AG08395 (cell line): ENCODE data around the gene TRIP11.
"Not testable (repeated sequence)": the region's sequence is repeated elsewhere in the genome, so short reads cannot be mapped to it uniquely, and the experiment has no call there.

Source experiments
- DNase-seq: peaks from one replicate; pipeline ENCODE4 v3.0.0; 2012; ENCODE audit warnings: mixed read lengths, low spot score

The TRIP11 gene

DNA sequence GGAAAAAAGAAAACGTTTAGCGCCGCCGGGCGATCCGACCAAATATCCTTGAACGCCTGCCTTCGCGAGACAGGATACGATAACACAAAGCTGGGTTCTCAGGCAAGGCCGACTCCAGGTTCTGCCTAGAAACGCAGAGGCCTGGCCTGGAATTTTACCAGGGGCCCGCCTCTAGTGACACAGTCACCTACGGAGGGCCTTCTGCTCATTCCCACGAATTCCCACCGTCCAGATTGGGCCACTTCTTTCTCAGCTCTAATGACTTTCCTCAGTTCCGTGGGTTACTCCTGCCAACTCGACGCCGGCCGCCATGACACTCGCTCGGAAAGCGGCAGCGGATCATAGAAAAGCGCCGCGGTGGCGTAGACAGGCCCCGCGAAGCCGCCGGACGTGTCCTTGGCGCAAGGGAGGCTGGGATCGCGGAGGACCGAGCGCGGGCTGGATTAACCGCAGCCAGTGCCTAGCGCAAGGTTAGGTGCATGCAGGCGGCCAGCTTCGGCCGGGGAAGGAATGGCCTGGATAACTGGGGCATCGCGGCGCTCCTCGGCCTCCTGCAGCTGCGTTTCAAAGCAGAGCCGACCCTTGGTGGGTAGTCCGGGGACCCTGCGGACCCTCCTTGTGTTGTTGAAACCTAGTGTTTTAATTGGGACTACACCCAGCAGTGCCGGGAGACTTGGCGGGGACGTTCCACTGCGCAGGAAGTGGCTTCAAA lies at the start of gene TRIP11:
TRIP11 (minus strand) TSS at position 341 of the 712 bp plus-strand sequence. CDS start 374 bp downstream, outside the sequence.
- peak; percentile 95 for DNase-seq

DNA sequence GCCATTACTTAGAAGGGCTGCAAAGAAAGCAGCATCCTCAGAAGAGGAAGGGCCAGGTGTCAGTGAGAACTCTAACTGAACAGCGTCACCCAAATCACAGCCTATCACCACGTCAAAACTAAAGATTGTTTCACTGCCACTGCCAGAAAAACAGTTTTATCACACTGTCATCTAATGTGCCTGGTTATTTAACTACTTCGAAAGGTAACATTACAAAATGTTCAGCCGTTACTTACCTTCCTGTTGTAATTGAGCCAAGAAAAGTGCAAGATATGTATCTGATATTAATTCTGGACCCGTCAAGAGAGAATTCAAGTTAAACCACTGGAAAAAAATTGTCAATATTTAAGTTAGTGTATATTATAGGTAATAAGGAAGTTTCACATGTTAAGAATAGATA lies 48.6 kb upstream of the TRIP11 start:
- no peak for DNase-seq

- no peak for DNase-seq
Observed at GRCh38 chr14:92074555-92074954, 34.7 kb upstream of the TRIP11 start.

- DNase-seq = no peak
Observed at GRCh38 chr14:92058006-92058917, 18.4 kb upstream of the TRIP11 start.

DNA sequence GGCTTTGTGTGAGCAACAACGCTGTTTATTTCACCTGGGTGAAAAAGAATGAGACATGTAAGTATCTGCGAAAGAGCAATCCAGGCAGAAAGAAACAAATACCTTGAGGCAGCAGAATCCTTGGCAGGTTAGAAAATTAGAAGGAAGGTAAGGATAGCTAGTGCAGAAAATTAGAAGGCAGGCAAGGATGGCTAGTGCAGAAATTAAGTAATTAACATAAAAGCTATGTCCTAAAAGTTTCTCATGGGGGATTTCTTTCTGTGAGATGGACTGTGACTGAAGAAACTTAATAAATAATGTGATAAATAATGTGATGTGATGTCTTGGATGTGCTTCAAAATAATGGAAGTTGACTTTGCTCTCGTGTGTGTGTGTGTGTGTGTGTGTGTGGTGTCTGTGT lies 9.9 kb upstream of the TRIP11 start:
- DNase-seq = no peak

- not testable (repeated sequence) for DNase-seq
Observed at GRCh38 chr14:92049221-92049620, 9.4 kb upstream of the TRIP11 start.

GRCh38 chr14:92045904-92046303 lies 6.0 kb upstream of the TRIP11 start:
- DNase-seq = not testable (repeated sequence)

- DNase-seq = not testable (repeated sequence)
Observed at GRCh38 chr14:92041766-92042165, 1.9 kb upstream of the TRIP11 start.

- no peak for DNase-seq
Observed at GRCh38 chr14:92041203-92041602, 1.3 kb upstream of the TRIP11 start.

GRCh38 chr14:92040431-92041051 lies 682 bp upstream of the TRIP11 start:
- DNase-seq = peak; percentile 16

- peak; percentile 59 for DNase-seq
Observed at GRCh38 chr14:92039063-92039718, 668 bp downstream of the TRIP11 start.

DNA sequence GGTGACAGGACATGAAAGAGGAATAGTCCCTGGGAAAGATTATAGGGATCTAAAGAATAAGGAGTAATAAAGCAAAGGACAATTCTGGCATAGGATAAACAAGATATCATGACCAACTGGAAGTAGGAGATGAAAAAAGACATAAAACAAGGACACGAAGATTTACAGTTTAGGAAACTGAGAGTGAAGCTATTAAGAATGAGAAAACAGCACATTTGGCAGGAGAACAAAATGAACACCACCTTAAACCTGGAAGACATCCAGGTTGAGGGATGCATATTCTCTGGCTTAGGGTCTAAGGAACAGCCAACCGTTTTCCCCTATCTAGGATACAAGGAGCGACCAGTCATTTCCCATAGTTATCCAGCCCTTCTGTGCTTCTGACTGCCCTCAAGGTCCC lies 1.9 kb downstream of the TRIP11 start:
- DNase-seq = peak; percentile 8

DNA sequence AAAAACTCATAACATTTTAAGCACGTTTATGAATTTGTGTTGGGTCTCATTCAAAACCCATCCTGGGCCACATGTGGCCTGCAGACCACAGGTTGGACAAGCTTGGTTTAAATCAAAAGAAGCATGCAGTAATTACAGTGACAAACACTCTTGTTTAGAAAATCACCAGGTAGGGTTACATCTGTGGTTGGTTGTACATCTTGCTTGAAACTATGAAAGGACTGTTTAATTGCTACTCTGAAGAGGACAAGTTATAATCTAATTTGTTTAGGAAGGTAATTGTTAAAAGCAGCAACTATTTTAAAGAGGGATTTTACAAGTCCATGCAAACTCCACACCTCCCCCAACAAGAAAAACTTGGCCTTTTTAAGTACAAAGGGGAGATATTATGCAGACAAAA lies 4.0 kb downstream of the TRIP11 start:
- no peak for DNase-seq

- no peak for DNase-seq
Observed at GRCh38 chr14:92033906-92034687, 5.8 kb downstream of the TRIP11 start.

- no peak for DNase-seq
Observed at GRCh38 chr14:92033433-92033832, 6.4 kb downstream of the TRIP11 start.

DNA sequence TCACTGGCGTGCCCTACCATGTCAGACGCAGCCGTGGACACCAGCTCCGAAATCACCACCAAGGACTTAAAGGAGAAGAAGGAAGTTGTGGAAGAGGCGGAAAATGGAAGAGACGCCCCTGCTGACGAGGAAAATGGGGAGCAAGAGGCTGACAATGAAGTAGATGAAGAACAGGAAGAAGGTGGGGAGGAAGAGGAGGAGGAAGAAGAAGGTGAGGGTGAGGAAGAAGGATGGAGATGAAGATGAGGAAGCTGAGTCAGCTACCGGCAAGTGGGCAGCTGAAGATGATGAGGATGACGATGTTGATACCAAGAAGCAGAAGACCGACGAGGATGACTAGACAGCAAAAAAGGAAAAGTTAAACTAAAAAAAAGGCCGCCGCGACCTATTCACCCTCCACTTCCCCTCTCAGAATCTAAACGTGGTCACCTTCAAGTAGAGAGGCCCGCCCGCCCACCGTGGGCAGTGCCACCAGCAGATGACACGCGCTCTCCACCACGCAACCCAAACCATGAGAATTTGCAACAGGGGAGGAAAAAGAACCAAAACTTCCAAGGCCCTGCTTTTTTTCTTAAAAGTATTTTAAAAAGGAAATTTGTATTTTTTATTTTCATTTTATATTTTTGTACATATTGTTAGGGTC lies 13.2 kb downstream of the TRIP11 start:
- no peak for DNase-seq

GRCh38 chr14:92022036-92022435 lies 17.8 kb downstream of the TRIP11 start:
- no peak for DNase-seq

DNA sequence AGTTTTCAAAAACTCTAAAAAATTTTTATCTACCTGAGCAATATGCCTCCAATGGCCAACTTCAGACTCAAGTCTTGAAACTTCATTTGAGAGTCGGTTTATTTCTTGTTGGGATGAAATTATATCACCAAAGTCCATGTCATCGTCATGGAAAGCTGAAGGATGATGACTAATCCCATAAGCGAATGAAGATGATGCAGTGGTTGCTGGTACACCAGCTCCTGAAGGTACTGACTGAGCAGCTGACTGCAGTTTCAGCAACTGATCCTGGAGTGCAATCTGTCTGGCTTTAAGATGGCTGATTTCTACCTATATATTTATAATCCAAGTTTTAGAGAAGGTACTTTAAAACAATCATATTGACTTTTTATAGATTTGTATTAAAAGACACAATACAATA lies 18.3 kb downstream of the TRIP11 start:
- no peak for DNase-seq

GRCh38 chr14:92014040-92014439 lies 25.8 kb downstream of the TRIP11 start:
- no peak for DNase-seq

GRCh38 chr14:92012121-92012748 lies 27.6 kb downstream of the TRIP11 start:
- no peak for DNase-seq
